Suppressor macrophage treated with lipopolysaccharide for 1 hour (primary cell): Measurements from ENCODE around the gene RIN3.
A peak's percentile ranks its signal among the peaks of the same experiment; 100 is the strongest.

Source experiments
- DNase-seq, 3 donors: peaks; one replicate each; pipeline ENCODE4 v3.0.0-alpha.2; 2020 to 2022

The RIN3 gene

DNA sequence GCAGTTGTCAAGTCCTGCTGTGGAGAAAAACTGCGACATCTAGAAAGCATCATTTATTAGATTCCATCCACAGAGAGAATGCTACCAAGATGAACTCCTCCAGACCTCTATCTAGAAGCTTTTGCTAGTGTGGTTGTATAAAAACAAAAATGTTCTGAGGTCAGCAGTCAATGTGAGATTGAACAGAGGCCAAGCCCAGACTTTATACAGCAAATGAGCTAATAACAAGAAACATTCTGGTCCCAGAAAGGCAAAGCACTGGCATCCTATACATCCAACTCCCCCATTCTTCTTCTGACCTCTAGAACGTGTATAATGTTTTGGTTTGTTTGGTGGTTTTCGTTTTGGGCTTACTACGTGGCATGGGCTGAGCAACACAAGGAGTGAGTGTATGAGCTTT lies 26.7 kb upstream of the RIN3 start:
- DNase-seq = no peak

GRCh38 chr14:92487513-92488133 lies 26.0 kb upstream of the RIN3 start:
- DNase-seq = peak in 1 of 3 donors; percentile 39

- no peak for DNase-seq
Observed at GRCh38 chr14:92489394-92490238, 24.0 kb upstream of the RIN3 start.

DNA sequence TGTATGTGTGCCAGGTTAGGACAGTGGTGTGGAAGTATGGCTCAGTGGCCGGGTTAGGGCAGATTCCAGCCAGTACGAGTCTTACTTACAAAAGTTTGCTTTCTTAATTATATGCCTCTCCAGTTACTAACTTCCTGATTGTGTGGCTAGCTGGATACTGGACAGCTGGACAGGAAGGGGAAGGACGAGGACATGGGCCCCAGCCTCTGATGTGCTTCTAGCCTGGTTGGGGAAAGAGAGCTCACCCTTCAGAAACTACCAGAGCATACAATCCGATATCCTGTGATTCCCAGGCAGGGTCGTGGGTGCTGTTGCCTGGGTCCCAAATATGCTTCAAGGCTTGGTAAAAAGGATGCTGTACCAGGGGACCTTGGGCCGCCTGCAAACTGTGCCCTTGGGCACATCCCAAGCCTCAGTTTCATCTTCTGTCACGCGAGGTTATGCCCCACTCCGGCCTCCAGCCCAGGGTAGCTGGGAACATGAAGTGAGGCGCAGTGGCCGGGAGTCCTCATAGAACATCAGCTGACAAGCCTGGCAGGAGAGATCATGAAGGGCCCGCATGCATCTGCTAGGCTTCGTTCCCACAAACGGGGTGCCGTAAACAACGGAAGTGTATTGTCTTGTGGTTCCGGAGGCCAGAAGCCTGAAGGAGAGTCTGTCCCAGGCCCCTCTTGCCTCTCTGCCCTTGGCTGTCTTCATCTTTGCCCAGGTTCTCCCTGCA lies 23.2 kb upstream of the RIN3 start:
- peak; percentile 46 to 53 (median 50) for DNase-seq

GRCh38 chr14:92491782-92492181 lies 21.8 kb upstream of the RIN3 start:
- no peak for DNase-seq

- DNase-seq = peak; percentile 84 to 93 (median 89)
Observed at GRCh38 chr14:92492258-92492657, 21.3 kb upstream of the RIN3 start.

GRCh38 chr14:92493024-92493423 lies 20.6 kb upstream of the RIN3 start:
- peak in 2 of 3 donors; percentile 59 to 60 for DNase-seq

- DNase-seq = no peak
Observed at GRCh38 chr14:92493492-92493891, 20.1 kb upstream of the RIN3 start.

DNA sequence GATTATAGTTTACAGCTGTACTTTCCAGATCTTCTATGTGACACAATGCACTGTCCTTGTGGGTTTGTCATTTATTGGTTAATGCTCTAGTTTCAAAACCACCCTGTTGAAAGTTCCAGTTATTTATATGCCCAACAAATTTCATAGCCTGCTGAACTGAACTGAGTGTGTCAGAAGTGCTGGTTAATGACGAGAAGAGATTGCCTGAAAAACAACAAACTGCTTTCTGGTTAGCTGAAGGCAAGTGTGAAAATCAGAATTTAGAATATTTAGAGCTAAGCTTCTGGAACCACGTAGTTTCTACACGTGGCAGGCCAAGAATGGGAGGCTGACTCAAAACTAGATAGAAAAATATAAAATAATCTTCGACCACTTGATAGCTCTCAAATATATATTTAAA lies 19.1 kb upstream of the RIN3 start:
- peak; percentile 71 to 93 (median 91) for DNase-seq

DNA sequence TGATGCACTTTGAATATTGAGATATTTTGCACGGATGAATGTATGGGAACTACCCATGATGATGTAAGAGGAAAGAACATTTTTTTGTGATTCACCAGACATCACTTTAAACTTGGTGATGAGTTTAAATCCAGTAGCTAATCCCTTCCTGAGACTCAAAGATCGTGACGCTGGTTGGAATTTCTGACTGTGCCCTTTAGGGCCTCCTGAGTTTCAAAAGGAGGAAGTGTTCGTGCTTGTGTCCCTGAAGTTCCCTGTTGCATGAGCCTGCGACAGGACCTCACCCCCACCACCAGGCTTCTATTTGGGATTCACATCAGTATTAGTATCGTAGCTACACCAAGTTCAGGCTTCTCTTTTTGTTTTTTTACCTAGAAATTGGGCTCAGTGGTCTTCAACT lies 18.6 kb upstream of the RIN3 start:
- peak; percentile 95 to 100 (median 99) for DNase-seq

- DNase-seq = peak; percentile 61 to 66 (median 66)
Observed at GRCh38 chr14:92496191-92496857, 17.3 kb upstream of the RIN3 start.

- peak in 1 of 3 donors; percentile 36 for DNase-seq
Observed at GRCh38 chr14:92497391-92497790, 16.2 kb upstream of the RIN3 start.

DNA sequence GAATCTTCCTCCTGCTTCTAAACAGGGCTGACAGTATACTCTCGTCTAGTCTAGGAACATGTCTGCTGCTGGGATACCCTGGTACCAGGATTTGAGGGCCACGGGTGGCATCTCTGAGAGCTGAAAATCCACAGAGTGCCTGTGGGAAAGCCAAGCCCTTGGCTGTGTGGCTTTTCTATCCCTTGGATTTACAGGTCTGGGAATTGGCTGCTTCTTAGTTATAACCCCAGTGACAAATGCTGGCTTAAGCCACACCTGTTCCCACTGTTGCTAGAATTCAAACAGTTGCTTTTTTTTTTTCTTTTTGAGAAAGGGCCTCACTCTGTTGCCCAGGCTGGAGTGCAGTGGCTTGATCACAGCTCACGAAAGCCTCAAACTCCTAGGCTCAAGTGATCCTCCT lies 14.3 kb upstream of the RIN3 start:
- DNase-seq = no peak

- no peak for DNase-seq
Observed at GRCh38 chr14:92500491-92500941, 13.1 kb upstream of the RIN3 start.

GRCh38 chr14:92501891-92502351 lies 11.7 kb upstream of the RIN3 start:
- no peak for DNase-seq

GRCh38 chr14:92502541-92503286 lies 10.9 kb upstream of the RIN3 start:
- DNase-seq = no peak

DNA sequence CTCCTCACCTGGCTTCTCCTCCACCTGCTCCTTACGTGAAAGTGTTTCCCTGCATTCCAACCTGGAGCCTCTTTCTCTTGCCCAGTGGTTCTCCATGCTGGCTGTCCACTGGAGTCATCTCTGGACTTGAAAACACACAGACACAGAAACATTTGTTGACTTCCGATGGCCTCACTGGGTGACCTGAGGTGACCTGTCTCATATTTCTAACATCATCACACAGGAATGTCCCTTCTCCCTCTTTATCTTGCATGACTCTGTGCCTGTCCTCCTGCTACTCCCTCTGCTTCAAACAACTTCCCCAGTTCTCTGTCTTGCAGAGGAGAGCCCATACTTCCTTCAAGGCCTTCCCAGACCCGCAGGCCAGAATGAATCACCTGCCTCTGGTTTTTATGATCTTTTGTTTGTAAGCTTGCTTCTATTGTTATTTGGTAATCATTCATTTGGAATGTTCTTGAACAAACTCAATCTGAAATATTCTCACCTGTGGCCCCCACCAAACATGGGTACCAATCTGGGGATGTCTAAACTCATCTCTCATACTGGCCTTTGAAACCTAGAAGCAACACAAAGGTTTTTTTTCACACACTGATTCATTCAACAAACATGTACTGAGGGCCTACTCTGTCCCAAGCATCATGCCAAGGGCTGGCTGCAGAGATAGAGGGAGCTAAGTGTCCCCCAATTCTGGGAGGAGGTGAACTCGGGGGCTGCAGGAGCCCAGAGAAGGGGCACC lies 9.7 kb upstream of the RIN3 start:
- DNase-seq = peak; percentile 88 to 94 (median 92)

DNA sequence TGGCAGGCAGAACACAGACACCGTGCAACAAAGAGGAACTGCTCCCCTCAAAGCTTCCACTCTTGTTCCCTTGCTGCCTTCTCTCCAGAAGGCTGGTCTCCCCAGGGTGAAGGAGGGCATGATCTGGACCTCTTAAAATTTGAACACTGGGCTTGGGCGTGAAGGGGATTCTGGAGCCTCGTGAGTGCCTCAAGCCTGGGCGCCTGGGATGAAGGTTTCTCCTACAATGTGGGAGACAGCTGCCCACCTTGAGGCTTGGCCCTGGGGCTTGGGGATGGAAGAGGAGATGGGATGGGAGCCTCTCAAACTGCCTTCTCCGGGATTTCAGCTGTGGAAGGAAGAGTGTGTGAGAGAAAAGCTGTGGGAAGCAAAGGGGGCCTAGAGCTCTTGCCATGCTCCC lies 7.8 kb upstream of the RIN3 start:
- no peak for DNase-seq

GRCh38 chr14:92506231-92506630 lies 7.3 kb upstream of the RIN3 start:
- DNase-seq = no peak

DNA sequence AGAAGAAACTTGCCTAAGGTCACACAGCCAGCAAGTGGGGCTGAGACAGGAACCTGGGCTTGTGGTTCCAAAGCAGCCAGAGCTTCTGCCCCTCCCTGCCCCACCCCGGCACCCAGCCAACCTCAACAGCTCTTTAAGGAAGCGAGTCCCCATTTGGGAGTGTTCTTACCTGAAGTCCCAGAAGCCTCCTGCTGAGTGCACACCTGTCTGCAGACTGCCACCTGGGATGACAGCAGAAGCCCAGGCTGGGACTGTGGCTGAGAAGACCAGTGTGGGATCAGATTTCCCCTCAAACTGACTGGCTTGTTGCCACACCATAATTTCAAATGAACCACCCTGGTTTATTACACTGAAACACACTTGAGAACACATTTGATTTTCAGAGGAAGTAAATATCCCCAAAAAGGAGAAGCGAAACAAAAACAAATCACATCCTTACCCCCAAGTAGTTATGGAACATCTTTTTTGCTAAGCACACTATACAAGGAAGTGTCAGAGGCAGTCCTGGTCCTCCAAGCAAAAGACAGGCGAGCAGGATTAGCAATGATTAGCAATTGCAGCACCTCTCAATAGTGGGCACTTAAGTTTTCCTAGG lies 6.3 kb upstream of the RIN3 start:
- peak; percentile 66 to 89 (median 86) for DNase-seq

DNA sequence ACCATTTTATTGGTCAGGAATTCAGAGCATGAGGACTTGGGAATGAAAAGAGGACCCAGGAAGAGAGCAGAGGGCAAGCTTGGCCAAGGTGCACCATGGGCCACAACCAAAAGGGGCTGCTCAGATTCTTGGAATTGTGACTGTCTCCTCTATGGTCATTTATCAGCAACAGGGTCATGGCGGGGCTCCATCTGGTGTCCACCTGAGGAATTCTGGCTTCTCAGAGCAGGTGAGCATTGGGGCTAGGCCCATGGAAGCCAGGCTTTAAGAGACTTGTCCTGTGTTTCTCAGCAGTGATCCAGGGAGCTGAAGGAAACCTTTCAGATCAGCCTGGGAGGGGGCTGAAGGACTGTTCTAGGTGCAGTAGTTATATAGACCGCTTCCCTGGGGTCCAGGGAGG lies 2.6 kb upstream of the RIN3 start:
- DNase-seq = no peak
